K562 (cell line): ENCODE results near the gene EPS8L1. TPM values are rescaled to one million over a fixed set of nuclear protein-coding genes. Genes with fewer than 3 reads are reported as not detected.

Experiments
- ATAC-seq: fragments of 200-7000 bp; cut with Tn5 transposase; 3 replicates; pipeline ENCODE4 v1.9.1; 2020; ENCODE audit warnings: moderate library complexity
- BruUV-seq: library from RNA; stranded (reverse); fragments of 400-500 nt; replicated peaks from 2 replicates; lab custom pipeline; 2021; lab: Mats Ljungman, UMichigan
- CTCF ChIA-PET: fragments of 300-600 bp; formaldehyde crosslinking; extraction: SDS; loops from one replicate; lab custom pipeline; 2021; ENCODE audit warnings: low intra/inter-chr PET ratio; lab: Yijun Ruan, JAX
- POLR2A ChIA-PET: fragments of 300-600, 350-650 bp; sonication (Branson Sonifier 250); formaldehyde crosslinking; extraction: SDS; loops from one replicate; lab custom pipeline; 2021; ENCODE audit warnings: antibody characterized with exemption, inconsistent platforms; lab: Yijun Ruan, JAX
- DNase-seq, 4 experiments: peaks; one replicate each; pipeline versions ENCODE4 v3.0.0 to v3.0.0-alpha.2; 2011 to 2018; ENCODE audit warnings: low spot score in 3 of 4, mixed read lengths in 3 of 4; ENCODE audit errors: extremely low read depth in 1 of 4
- FAIRE-seq: peaks from 2 replicates; lab custom pipeline; 2011; peaks lifted over from hg19 to GRCh38; lab: Jason Lieb, UNC
- H2AFZ ChIP-seq: 2 replicates; pipeline ENCODE4 v1.6.0; 2011; ENCODE audit warnings: low read depth, low read length, control low read depth, inconsistent platforms
- H3K27ac ChIP-seq: fragments of 200-600 bp; 3 replicates; pipeline ENCODE4 v1.8.0; 2011; ENCODE audit warnings: low read depth, mild to moderate bottlenecking, control low read depth, inconsistent platforms, low read length, moderate library complexity, mixed read lengths; ENCODE audit errors: extremely low read depth
- H3K27me3 ChIP-seq, 2 experiments: fragments of 300-600 bp in 1 of 2; 2 replicates in 1 of 2; 3 replicates in 1 of 2; pipeline versions ENCODE4 v1.6.0 to v1.8.0; 2011; ENCODE audit warnings: inconsistent platforms in 2 of 2, low read length in 2 of 2, mild to moderate bottlenecking in 1 of 2, mixed read lengths in 1 of 2, moderate library complexity in 1 of 2; ENCODE audit not compliant: control insufficient read depth in 2 of 2, insufficient read depth in 2 of 2
- H3K36me3 ChIP-seq: fragments of 300-600 bp; 3 replicates; pipeline ENCODE4 v1.8.0; 2011; ENCODE audit warnings: mild to moderate bottlenecking, low read length, inconsistent platforms; ENCODE audit not compliant: control insufficient read depth, insufficient read depth
- H3K4me1 ChIP-seq, 2 experiments: fragments of 200-600 bp in 1 of 2; replicated peaks in 1 of 2; 2 replicates in 1 of 2; 3 replicates in 1 of 2; pipeline versions ENCODE4 v1.5.1 to v1.8.0; 2011; ENCODE audit warnings: inconsistent platforms in 2 of 2, low read length in 2 of 2, mild to moderate bottlenecking in 1 of 2, mixed read lengths in 1 of 2, moderate library complexity in 1 of 2; ENCODE audit not compliant: control insufficient read depth in 2 of 2, insufficient read depth in 2 of 2
- H3K4me2 ChIP-seq: 2 replicates; pipeline ENCODE4 v1.6.1; 2011; ENCODE audit warnings: low read length, control low read depth, inconsistent platforms, mixed read lengths; ENCODE audit not compliant: insufficient read depth
- H3K4me3 ChIP-seq: fragments of 200-600 bp; sonication (generic), shearing (Covaris generic); 2 replicates; pipeline ENCODE4 v1.5.1; 2016; ENCODE audit warnings: control low read depth, inconsistent platforms
- H3K79me2 ChIP-seq: fragments of 200-600 bp; 3 replicates; pipeline ENCODE4 v1.8.0; 2011; ENCODE audit warnings: low read length, inconsistent platforms; ENCODE audit not compliant: control insufficient read depth, insufficient read depth
- H3K9ac ChIP-seq, 2 experiments: 2 replicates each; pipeline versions ENCODE4 v1.6.0 to v1.6.1; 2011; ENCODE audit warnings: low read depth in 2 of 2, low read length in 2 of 2, control low read depth in 1 of 2, inconsistent platforms in 1 of 2, mild to moderate bottlenecking in 1 of 2, mixed read lengths in 1 of 2; ENCODE audit not compliant: insufficient read depth in 1 of 2
- H3K9me1 ChIP-seq: one replicate; pipeline ENCODE4 v1.6.0; 2011; ENCODE audit warnings: inconsistent platforms, mild to moderate bottlenecking, low read length, moderate library complexity; ENCODE audit not compliant: control insufficient read depth, insufficient read depth
- H3K9me3 ChIP-seq: replicated peaks from 2 replicates; pipeline ENCODE4 v1.5.1; 2011; ENCODE audit warnings: low read depth, low read length, inconsistent platforms; ENCODE audit not compliant: control insufficient read depth, insufficient read depth
- H4K20me1 ChIP-seq: replicated peaks from 2 replicates; pipeline ENCODE4 v1.6.1; 2011; ENCODE audit warnings: low read length, inconsistent platforms, mixed read lengths; ENCODE audit not compliant: control insufficient read depth, insufficient read depth
- ARID3A ChIP-seq: IDR thresholded peaks from 2 replicates; pipeline ENCODE4 v1.6.1; 2012; ENCODE audit warnings: low read depth, low read length, improper control_type of control experiment, borderline replicate concordance
- BRF1 ChIP-seq: IDR thresholded peaks from 3 replicates; pipeline ENCODE4 v1.6.1; 2011; ENCODE audit warnings: borderline replicate concordance, mild to moderate bottlenecking; ENCODE audit not compliant: insufficient read length; ENCODE audit errors: extremely low read depth
- DLX4 ChIP-seq: fragments of 250-450 bp; sonication (Bioruptor Pico); IDR thresholded peaks from 2 replicates; pipeline ENCODE4 v1.6.1; 2021; ENCODE audit warnings: mild to moderate bottlenecking
- EHMT2 ChIP-seq: fragments of 450-650 bp; IDR thresholded peaks from 2 replicates; pipeline ENCODE4 v1.6.1; 2018; ENCODE audit warnings: antibody characterized with exemption
- FOXJ2 ChIP-seq: fragments of 200-800 bp; sonication (Bioruptor generic); IDR thresholded peaks from 2 replicates; pipeline ENCODE4 v1.6.1; 2016; ENCODE audit warnings: missing genetic modification characterization, missing compliant biosample characterization
- HBP1 ChIP-seq: fragments of 450-650 bp; formaldehyde crosslinking; IDR thresholded peaks from 2 replicates; pipeline ENCODE4 v1.4.0; 2022; ENCODE audit warnings: missing genetic modification characterization
- HDAC2 ChIP-seq: fragments of 450-650 bp; IDR thresholded peaks from 2 replicates; pipeline ENCODE4 v1.6.1; 2016; ENCODE audit warnings: mild to moderate bottlenecking
- LARP7 ChIP-seq: fragments of 450-650 bp; IDR thresholded peaks from 2 replicates; pipeline ENCODE4 v1.6.1; 2016
- MTA1 ChIP-seq: fragments of 450-650 bp; IDR thresholded peaks from 2 replicates; pipeline ENCODE4 v1.6.1; 2017; ENCODE audit warnings: borderline replicate concordance
- MXI1 ChIP-seq: IDR thresholded peaks from 2 replicates; pipeline ENCODE4 v1.6.1; 2011; ENCODE audit warnings: low read depth, mild to moderate bottlenecking, improper control_type of control experiment, low read length
- THRB ChIP-seq: fragments of 450-650 bp; formaldehyde crosslinking; conservative IDR thresholded peaks from 2 replicates; pipeline ENCODE4 v1.4.0; 2022; ENCODE audit warnings: mild to moderate bottlenecking, missing genetic modification characterization
- TRIM24 ChIP-seq, 2 experiments: fragments of 450-650 bp; IDR thresholded peaks; 2 replicates each; pipeline ENCODE4 v1.6.1; 2016
- ZNF512 ChIP-seq: IDR thresholded peaks from 2 replicates; pipeline ENCODE4 v1.6.1; 2016; ENCODE audit warnings: missing genetic modification characterization, missing compliant biosample characterization
- ZZZ3 ChIP-seq: fragments of 450-650 bp; IDR thresholded peaks from 2 replicates; pipeline ENCODE4 v1.6.1; 2016; ENCODE audit warnings: antibody characterized with exemption, mild to moderate bottlenecking, moderate library complexity
- WGBS: fragments of 100-300 bp; shearing (Covaris generic); methylation state at CpG from one replicate; pipeline ENCODE4 v1.1.6; 2016; ENCODE audit warnings: low coverage, mixed read lengths; ENCODE audit not compliant: insufficient coverage; ENCODE audit errors: missing lambda C conversion rate; 5-methylcytosine and 5-hydroxymethylcytosine counted together
- in situ Hi-C: fragments of 300-500 bp; cut with MboI; formaldehyde crosslinking; loops from 4 replicates; pipeline ENCODE4 v1.15.0; 2018; ENCODE audit warnings: inconsistent platforms, mixed read lengths
- intact Hi-C: fragments of 100-400 bp; cut with micrococcal nuclease; formaldehyde crosslinking; loops from 2 replicates; pipeline ENCODE4 v1.14.2; 2022
- polyA plus RNA-seq, 8 experiments: library from polyadenylated mRNA; depleted of rRNA in 4 of 8; stranded (reverse) in 5 of 8; unstranded in 3 of 8; fragments of >200 nt; fragmentation: Nextera tagmentation in 2 of 8; fragmentation: Illumina TruSeq in 1 of 8; extraction: Ambion mirVana in 2 of 8; extraction: Trizol in 1 of 8; gene quantifications; 2 replicates each; pipeline versions ENCODE4 v1.2.1 to v1.2.3, GENCODE V29; 2011 to 2014; ENCODE audit warnings: inconsistent platforms in 1 of 8, missing spikeins in 1 of 8
- total RNA-seq, 7 experiments: library from RNA; depleted of rRNA in 6 of 7; stranded (reverse); fragments of >200 nt in 6 of 7; fragmentation: Illumina TruSeq in 2 of 7; extraction: Trizol in 2 of 7; gene quantifications; 2 replicates each; pipeline versions ENCODE4 v1.2.1 to v1.2.3, GENCODE V29; 2011 to 2021; ENCODE audit warnings: low replicate concordance in 1 of 7

Gene EPS8L1
- total and polyA plus RNA-seq, 9 of the 15 experiments (the other 6 are each of a cell fraction or from before 2014, with no cell fraction given): 0.35 to 22.1 (median 11.9) TPM

- TF ChIP-seq MXI1: no peak
- TF ChIP-seq DLX4: no peak
- no peak for TF ChIP-seq ARID3A
- peak; percentile 80; the same call in 1 of the 2 replicates for TF ChIP-seq HDAC2
- TF ChIP-seq, all 486 proteins: peak for 16
Observed at GRCh38 chr19:55066107-55066709, 9.5 kb upstream of the EPS8L1 start (continued).

GRCh38 chr19:55067869-55068268 lies 7.8 kb upstream of the EPS8L1 start:
- Histone ChIP-seq H3K4me3 (no peak overlapping the region), H3K9me3 (no peaks in the 10 kb centered on the region), H2AFZ (no peak overlapping the region), H3K9ac (no peak overlapping the region), H3K9me1 (no peaks in the 10 kb centered on the region), H4K20me1 (no peaks in the 10 kb centered on the region), H3K27ac (no peak overlapping the region), H3K4me2 (no peak overlapping the region), H3K79me2 (peaks cover under 1% of the 10 kb centered on the region; the same call in 2 of the 3 replicates), H3K4me1 (peaks cover 21 to 23% of the 10 kb centered on the region in 2 experiments), H3K36me3 (no peaks in the 10 kb centered on the region), H3K27me3 (peaks cover 8% of the 10 kb centered on the region in 2 experiments; a peak in 4 of 5 replicates)
- no peak for DNase-seq
- no peak for ATAC-seq
- in situ Hi-C loops (no loop called here), intact Hi-C loops (no loop called here)
- no TSS peak for BruUV-seq
- ChIA-PET CTCF (no interaction called here), POLR2A (interaction anchor here (0.7 to 5.9 kb wide), 4 partner anchors 8 to 21 kb away, joined by 4 to 32 read pairs (median 4); no protein-coding TSS in a partner anchor)
- no peak for FAIRE-seq
- WGBS: 10% methylated on average over 2 of the region's 3 CpGs
- TF ChIP-seq FOXJ2: no peak
- no peak for TF ChIP-seq ZZZ3
- peak in 1 of 2 experiments; percentile 12; a peak in 1 of 4 replicates for TF ChIP-seq TRIM24 (IDR thresholded peaks at IDR 0.05)
- no peak for TF ChIP-seq BRF1
- TF ChIP-seq HBP1 (CRISPR knock-in tag): peak; percentile 48; the same call in 1 of the 2 replicates
- 0 out of 2 replicates have a peak, but pooled peaks have one; percentile 39 for TF ChIP-seq MTA1
- peak; percentile 67 for TF ChIP-seq THRB
- 0 out of 2 replicates have a peak, but pooled peaks have one; percentile 32 for TF ChIP-seq LARP7
- TF ChIP-seq EHMT2: 0 out of 2 replicates have a peak, but pooled peaks have one; percentile 32
- TF ChIP-seq ZNF512 (tag): peak; percentile 71; the same call in 1 of the 2 replicates
